GM12874 (cell line): Measurements from ENCODE around the gene C6orf47.

ENCODE experiments used
- TF ChIP-seq, protein P1 (sequence below): IDR thresholded peaks from 2 replicates; pipeline ENCODE4 v1.5.1; 2011; ENCODE audit warnings: low read depth, mild to moderate bottlenecking, control low read depth, low read length, moderate library complexity; ENCODE audit not compliant: insufficient read depth

The C6orf47 gene

DNA sequence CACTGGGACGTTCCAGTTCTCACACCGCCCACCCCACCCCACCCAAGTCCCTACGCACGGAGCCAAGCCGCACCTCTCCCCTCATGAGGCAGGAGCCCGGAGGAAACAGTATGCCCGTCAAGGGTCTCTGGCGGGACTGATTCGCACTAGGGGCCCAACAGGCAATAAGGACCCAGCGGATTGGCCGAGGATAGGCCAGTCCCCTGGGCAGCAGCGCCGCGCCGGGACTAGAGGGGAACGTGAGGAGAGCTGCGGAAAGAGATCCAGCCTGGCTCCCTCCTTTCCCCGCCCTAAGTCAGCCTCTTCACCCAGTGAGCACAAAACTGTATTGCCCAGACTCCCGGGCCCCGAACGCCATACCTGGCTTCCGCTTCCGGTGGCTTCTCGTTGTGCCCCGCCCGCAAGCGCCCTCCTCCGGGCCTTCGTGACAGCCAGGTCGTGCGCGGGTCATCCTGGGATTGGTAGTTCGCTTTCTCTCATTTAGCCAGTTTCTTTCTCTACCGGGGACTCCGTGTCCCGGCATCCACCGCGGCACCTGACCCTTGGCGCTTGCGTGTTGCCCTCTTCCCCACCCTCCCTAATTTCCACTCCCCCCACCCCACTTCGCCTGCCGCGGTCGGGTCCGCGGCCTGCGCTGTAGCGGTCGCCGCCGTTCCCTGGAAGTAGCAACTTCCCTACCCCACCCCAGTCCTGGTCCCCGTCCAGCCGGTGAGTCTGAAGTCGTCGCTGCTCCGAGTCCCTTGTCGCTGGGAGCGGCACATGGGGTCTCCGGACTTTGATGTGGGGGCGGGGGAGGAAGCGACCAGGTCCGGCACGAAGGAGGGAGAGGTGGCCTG is 5.1 kb upstream of the C6orf47 start, which contains the start of gene CSNK2B:
CSNK2B (plus strand) TSS at position 580 of the 836 bp plus-strand sequence. CDS start 752 bp downstream, outside the sequence.
- TF ChIP-seq, protein P1, sequence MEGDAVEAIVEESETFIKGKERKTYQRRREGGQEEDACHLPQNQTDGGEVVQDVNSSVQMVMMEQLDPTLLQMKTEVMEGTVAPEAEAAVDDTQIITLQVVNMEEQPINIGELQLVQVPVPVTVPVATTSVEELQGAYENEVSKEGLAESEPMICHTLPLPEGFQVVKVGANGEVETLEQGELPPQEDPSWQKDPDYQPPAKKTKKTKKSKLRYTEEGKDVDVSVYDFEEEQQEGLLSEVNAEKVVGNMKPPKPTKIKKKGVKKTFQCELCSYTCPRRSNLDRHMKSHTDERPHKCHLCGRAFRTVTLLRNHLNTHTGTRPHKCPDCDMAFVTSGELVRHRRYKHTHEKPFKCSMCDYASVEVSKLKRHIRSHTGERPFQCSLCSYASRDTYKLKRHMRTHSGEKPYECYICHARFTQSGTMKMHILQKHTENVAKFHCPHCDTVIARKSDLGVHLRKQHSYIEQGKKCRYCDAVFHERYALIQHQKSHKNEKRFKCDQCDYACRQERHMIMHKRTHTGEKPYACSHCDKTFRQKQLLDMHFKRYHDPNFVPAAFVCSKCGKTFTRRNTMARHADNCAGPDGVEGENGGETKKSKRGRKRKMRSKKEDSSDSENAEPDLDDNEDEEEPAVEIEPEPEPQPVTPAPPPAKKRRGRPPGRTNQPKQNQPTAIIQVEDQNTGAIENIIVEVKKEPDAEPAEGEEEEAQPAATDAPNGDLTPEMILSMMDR = no peak

DNA sequence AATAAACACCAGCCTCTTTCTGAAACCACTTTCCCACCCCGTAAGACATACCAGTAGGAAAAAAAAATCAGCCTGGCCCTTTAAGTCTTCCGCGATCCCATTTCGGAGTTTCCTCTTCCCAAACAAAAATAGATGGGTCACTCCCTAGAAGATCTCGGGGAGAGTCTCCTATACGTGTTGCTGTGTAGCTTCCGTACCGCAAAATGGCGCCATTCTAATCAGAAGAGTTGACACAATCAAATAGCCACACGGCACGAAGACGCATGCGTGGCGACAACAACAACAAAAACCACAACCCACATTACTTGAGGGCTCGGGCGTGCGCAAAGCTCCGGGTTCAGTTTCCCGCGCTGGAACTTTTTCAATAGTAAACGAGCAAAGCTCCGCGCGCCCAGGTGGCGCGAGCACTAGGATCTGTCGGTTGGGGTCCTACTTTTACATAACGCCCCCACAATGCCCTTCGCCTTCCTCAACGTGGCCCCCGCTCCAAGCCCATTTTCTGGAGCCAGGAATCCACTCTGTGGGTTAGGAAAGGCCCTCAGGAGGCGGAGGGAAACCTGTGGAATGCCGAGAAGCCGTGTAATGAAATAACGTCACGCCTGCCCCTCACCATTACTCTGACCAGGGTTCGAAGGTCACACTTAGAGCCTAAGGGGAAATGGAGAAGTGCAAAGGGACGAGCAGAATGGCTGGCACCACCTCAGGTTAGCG is 4.4 kb upstream of the C6orf47 start, which contains the start of gene GPANK1:
GPANK1 (minus strand) TSS at position 208 of the 711 bp plus-strand sequence. CDS start 519 bp downstream, outside the sequence.
- TF ChIP-seq, protein P1 = no peak

DNA sequence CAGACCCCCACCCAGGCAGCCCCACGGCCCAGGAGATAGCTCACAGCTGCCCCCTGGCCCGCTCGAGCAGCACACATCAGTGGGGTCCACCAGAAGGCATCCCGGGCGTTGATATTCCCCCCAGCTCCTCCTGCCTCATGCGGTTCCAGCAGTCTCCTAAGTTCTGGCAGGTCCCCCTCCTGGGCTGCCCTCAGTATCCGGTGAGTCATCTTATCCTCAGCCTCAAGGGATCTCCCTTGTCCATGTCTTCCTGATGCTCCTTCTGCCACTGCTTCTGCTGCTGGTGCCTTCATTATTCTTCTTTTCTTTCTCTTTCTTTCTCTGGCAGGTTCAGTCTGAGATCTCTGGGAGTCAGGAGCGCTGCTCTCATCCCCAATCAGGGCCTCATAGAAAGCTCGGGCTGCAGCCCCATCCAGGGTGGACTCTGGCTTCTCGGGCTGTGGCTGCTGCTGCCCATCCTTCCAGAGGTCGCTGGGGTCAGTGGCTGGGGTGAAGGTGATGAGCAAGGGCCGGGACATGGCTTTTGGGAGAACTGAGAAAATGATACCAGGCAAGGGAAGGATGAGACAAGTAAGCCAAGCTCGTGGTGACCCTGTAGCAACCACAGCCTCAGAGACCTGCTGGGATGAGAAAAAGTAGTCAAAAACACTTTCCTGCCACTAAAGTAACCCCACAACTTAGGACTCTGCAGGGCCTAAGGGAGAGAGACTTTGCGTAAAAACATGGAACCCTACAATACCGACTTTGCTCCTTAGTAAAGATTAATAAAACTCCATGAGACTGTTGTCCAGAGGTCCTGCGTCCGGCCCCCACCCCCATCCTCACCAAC is 3.6 kb upstream of the C6orf47 start:
- TF ChIP-seq, protein P1 = no peak

DNA sequence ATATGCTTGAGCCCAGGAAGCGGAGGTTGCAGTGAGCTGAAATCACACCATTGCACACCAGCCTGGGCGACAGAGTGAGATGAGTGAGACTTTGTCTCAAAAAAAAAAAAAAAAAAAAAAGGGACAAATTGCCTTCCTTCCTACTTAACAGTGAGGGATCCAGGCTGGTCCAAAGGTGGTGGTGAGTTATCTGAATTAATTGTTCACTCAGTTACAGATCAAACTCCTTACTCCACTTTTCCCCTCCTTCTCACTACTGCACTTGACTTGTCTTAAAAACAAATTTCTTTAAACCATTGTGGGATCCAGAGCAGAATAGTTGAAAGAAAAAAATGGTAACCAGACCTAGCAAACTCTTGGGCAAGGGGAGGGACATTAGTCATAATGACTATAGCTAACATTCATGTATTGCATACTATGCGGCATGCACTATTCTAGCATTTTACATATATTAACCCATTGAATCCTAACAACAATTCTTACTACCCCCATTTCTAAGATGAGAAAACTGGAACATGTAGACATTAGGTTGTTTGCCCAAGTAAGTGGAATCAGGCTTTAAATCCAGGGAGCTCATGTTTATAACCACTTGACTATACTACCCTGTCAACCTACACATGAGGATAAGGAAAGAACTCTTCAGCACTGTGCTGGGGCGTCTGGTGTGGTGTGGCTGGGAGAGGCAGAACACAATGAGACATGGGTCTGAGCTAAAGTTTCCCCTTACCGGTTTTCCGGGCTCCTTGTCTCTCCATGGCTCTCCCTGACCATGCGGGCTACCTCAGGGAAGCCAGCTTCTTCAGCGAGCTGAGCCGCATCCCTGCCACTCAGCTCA is 2.8 kb upstream of the C6orf47 start:
- TF ChIP-seq, protein P1 = no peak

DNA sequence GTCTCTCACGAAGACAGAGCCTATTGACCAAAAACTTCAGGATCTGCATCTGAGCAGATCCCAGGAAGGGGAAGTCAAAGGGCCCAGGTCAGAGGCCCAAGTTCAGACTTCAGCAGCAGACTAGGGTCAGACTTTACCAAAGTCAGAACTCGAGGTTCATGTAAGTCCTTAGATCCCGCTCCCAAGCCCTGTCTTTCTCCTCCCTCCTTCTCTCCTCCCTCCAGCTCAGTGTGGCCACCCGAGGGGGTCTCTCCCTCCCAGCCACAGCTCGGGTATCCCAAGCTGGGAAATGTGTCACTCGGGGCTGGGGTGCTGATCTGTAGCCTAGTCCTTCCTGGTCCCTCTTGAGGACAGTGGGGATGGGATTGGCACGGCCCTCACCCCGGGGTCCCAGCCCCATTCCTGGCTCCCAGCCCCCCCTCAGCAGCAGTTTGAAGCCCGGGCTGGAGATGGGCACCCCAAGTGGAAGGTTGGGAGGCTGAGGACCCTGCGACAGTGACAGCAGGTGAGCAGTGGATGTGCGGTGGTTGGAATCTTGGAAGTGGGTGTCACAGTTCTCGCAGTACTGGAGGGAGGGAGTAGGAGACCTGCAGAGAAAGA is 1.6 kb upstream of the C6orf47 start:
- TF ChIP-seq, protein P1 = no peak

DNA sequence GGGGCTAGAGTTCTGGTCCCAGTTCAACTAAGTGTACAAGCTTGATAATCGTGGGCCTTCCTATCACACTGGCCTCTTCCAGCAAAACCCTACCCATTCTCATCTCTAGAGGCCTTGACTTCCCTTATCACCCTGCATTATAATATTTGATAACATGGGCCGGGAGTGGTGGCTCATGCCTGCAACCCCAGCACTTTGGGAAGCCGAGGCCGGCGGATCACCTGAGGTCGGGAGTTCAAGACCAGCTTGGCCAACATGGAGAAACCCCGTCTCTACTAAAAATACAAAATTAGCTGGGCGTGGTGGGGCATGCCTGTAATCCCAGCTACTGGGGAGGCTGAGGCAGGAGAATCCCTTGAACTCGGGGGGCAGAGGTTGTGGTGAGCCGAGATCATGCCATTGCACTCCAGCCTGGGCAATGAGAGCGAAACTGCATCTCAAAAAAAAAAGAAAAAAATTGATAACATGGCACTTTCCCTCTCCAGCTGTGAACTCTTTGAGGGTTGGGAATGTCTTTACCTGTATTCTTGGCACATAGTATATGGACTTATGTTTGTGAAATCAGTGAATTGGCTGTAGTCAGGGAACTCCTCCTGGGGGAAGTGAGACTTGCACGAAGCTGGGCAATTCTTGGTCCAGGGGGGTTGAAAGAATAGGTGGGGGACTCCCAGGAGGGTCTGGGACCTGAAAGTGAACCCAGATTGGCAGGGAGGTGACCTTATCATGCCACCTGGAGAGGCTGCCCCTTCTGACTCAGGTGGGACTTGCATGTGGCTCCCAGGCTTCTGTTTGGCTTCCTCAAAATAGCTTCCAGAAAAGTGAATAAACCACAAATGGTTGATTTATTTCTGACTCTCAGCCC is 915 bp upstream of the C6orf47 start:
- TF ChIP-seq, protein P1 = 0 out of 2 replicates have a peak, but pooled peaks have one; percentile 6
